Fibroblast of the aortic adventitia (primary cell): ENCODE measurements around the gene EP300. TPM values are rescaled to one million over a fixed set of nuclear protein-coding genes. Genes with fewer than 3 reads are reported as not detected.

ENCODE experiments used
- DNase-seq: peaks from one replicate; pipeline ENCODE4 v3.0.0-alpha.2; 2010; ENCODE audit warnings: low read depth
- H3K4me3 ChIP-seq: 2 replicates; pipeline ENCODE4 v1.5.1; 2011; ENCODE audit warnings: low read depth, mild to moderate bottlenecking, control low read depth, low read length, moderate library complexity
- total RNA-seq: library from RNA; depleted of rRNA; stranded (reverse); fragments of >200 nt; gene quantifications from 2 replicates; pipeline ENCODE4 v1.2.3, GENCODE V29; 2012; ENCODE audit warnings: low replicate concordance
- TF ChIP-seq, protein P1 (sequence below): IDR thresholded peaks from 2 replicates; pipeline ENCODE4 v1.5.1; 2011; ENCODE audit warnings: mild to moderate bottlenecking, low read length, control low read depth, inconsistent platforms; ENCODE audit not compliant: insufficient read depth

The EP300 gene
- total RNA-seq, 1 donor, result 49.0 TPM

DNA sequence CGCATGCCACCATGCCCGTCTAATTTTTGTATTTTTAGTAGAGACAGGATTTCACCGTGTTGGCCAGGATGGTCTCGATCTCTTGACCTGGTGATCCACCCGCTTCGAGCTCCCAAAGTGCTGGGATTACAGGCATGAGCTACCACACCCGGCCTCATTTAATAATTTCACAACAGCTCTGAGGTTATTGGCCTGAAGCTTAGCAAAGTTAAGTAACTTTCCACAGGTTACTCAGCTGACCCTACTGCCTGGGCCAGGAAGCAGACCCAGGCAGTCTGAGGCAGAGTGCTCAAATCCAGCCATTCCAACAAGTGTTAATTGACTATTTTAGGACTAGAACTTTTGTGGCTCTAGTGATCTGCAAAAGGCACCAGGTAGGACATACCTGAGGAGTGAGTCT is 60.5 kb downstream of the EP300 start:
- H3K4me3 ChIP-seq, result no peak overlapping the region
- no peak for DNase-seq
- TF ChIP-seq, protein P1, sequence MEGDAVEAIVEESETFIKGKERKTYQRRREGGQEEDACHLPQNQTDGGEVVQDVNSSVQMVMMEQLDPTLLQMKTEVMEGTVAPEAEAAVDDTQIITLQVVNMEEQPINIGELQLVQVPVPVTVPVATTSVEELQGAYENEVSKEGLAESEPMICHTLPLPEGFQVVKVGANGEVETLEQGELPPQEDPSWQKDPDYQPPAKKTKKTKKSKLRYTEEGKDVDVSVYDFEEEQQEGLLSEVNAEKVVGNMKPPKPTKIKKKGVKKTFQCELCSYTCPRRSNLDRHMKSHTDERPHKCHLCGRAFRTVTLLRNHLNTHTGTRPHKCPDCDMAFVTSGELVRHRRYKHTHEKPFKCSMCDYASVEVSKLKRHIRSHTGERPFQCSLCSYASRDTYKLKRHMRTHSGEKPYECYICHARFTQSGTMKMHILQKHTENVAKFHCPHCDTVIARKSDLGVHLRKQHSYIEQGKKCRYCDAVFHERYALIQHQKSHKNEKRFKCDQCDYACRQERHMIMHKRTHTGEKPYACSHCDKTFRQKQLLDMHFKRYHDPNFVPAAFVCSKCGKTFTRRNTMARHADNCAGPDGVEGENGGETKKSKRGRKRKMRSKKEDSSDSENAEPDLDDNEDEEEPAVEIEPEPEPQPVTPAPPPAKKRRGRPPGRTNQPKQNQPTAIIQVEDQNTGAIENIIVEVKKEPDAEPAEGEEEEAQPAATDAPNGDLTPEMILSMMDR, result no peak

DNA sequence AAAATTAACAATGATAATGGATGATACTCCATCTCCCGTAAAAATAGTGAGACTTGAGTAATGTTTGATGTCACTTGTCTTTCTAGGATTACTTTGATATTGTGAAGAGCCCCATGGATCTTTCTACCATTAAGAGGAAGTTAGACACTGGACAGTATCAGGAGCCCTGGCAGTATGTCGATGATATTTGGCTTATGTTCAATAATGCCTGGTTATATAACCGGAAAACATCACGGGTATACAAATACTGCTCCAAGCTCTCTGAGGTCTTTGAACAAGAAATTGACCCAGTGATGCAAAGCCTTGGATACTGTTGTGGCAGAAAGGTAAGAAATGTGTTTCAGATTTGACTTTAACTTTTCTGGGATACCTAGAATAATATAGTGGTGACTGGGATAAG is 64.7 kb downstream of the EP300 start:
- TF ChIP-seq, protein P1, result no peak

DNA sequence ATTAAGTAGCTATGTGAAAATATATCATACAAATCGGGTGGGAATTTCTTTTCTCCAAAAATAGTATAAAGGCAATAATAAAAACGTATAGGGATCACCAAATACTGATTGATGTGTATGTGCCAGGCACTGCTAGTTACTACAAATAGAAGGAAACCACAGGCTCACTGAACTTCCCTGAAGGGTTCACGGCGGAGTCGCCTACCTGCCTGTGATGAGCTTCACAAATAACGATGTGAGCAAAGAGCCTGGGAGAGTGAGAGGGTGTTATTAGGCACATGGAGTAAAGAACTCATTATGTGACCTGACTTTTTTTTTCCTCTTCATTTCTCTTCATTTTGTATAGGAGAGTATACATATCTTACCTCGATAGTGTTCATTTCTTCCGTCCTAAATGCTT is 76.8 kb downstream of the EP300 start:
- DNase-seq, result no peak
- H3K4me3 ChIP-seq, result no peak overlapping the region
- TF ChIP-seq, protein P1, result no peak

More for the DNA sequence above, 64.7 kb downstream of the EP300 start:
- DNase-seq, result no peak
- H3K4me3 ChIP-seq, result no peak overlapping the region

DNA sequence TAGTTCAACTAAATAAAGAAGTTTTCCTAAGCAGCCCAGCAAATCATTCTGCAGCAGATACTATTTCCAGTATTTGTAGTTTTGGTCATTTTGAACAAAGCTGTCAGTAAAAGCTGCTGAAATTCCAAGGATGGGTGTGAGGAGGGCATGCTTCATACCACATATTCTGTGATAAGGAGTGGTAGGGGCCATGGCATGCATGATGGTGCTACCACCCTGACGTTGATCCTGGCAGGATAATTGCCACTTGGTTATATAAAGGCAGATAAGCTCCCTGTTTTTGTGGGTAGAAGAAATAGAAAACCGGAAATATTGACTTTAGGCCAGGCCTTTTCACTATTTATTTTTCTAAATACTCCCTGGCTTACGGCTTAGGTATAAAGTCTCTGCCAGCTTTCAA is 79.6 kb downstream of the EP300 start:
- DNase-seq, result no peak
- TF ChIP-seq, protein P1, result no peak
- H3K4me3 ChIP-seq, result no peak overlapping the region

DNA sequence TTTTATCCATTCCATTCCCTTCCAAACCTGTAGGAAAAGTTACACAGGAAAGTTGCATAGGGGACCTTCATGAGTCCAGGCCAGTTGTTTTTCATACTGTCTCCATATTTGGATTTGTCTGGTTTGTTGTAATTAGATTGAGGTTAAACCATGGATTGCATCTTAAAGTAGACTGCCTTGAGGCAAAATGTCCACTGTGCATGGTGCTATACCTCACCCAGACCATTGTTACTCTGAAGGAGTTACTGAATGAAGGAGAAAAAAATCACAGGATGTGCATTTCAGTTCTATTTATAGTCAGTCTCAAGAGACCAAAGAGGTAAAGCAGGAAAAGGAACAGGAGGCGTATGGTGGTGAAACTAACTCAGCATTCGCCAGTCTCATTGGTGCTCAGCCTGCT is 83.2 kb downstream of the EP300 start:
- no peak for DNase-seq

DNA sequence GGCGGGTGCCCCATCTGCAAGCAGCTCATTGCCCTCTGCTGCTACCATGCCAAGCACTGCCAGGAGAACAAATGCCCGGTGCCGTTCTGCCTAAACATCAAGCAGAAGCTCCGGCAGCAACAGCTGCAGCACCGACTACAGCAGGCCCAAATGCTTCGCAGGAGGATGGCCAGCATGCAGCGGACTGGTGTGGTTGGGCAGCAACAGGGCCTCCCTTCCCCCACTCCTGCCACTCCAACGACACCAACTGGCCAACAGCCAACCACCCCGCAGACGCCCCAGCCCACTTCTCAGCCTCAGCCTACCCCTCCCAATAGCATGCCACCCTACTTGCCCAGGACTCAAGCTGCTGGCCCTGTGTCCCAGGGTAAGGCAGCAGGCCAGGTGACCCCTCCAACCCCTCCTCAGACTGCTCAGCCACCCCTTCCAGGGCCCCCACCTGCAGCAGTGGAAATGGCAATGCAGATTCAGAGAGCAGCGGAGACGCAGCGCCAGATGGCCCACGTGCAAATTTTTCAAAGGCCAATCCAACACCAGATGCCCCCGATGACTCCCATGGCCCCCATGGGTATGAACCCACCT is 84.7 kb downstream of the EP300 start:
- no peak overlapping the region for H3K4me3 ChIP-seq
- TF ChIP-seq, protein P1, result no peak
- no peak for DNase-seq

More for the DNA sequence above, 83.2 kb downstream of the EP300 start:
- TF ChIP-seq, protein P1, result no peak
- H3K4me3 ChIP-seq, result no peak overlapping the region
